Stimulated activated CD4-positive, alpha-beta T cell treated with anti-CD3 and anti-CD28 coated beads, Interleukin-12 subunit alpha, Interleukin-12 subunit beta, amount 100 ng/mL, for 48 hours (primary cell): ENCODE data around the gene THSD1.

Experiments
- DNase-seq, 3 donors: peaks; one replicate each; pipeline ENCODE4 v3.0.0-alpha.2; 2020; ENCODE audit warnings: low read depth in 2 of 3, low spot score in 1 of 3

Gene THSD1

GRCh38 chr13:52405767-52406494, at the start of gene THSD1:
Gene THSD1 (minus strand): TSS chr13:52406172. CDS start chr13:52402600, 3,572 bp downstream.
- peak in 1 of 3 donors; percentile 9 for DNase-seq

GRCh38 chr13:52455677-52456041, 49.7 kb upstream of the THSD1 start:
- peak; percentile 57 to 74 (median 71) for DNase-seq

- DNase-seq, result peak; percentile 85 to 90 (median 87)
Observed at GRCh38 chr13:52454820-52455676, 49.1 kb upstream of the THSD1 start, which contains the start of gene CKAP2. Gene CKAP2 (plus strand): TSS chr13:52455478. CDS start chr13:52455557, 79 bp downstream.

- DNase-seq, result peak in 1 of 3 donors; percentile 2
Observed at GRCh38 chr13:52454459-52454819, 48.5 kb upstream of the THSD1 start.

- DNase-seq, result no peak
Observed at GRCh38 chr13:52452470-52452869, 46.5 kb upstream of the THSD1 start.

GRCh38 chr13:52451135-52451804, 45.3 kb upstream of the THSD1 start:
- DNase-seq, result no peak

- DNase-seq, result no peak
Observed at GRCh38 chr13:52450793-52451116, 44.8 kb upstream of the THSD1 start.

- DNase-seq, result peak; percentile 86 to 92 (median 90)
Observed at GRCh38 chr13:52450012-52450792, 44.2 kb upstream of the THSD1 start, which contains the start of gene VPS36. Gene VPS36 (minus strand): TSS chr13:52450634. CDS start chr13:52450594, 40 bp downstream.

GRCh38 chr13:52449331-52450011, 43.5 kb upstream of the THSD1 start:
- peak in 1 of 3 donors; percentile 6 for DNase-seq

- no peak for DNase-seq
Observed at GRCh38 chr13:52447815-52448552, 42.0 kb upstream of the THSD1 start.

- no peak for DNase-seq
Observed at GRCh38 chr13:52447354-52447753, 41.4 kb upstream of the THSD1 start.

GRCh38 chr13:52446265-52446664, 40.3 kb upstream of the THSD1 start:
- DNase-seq, result no peak

GRCh38 chr13:52432456-52432855, 26.5 kb upstream of the THSD1 start:
- no peak for DNase-seq

- DNase-seq, result no peak
Observed at GRCh38 chr13:52428295-52428694, 22.3 kb upstream of the THSD1 start.

GRCh38 chr13:52421216-52421615, 15.2 kb upstream of the THSD1 start:
- DNase-seq, result no peak

- DNase-seq, result no peak
Observed at GRCh38 chr13:52419080-52419479, 13.1 kb upstream of the THSD1 start.

GRCh38 chr13:52414963-52415362, 9.0 kb upstream of the THSD1 start:
- no peak for DNase-seq

GRCh38 chr13:52414051-52414450, 8.1 kb upstream of the THSD1 start:
- no peak for DNase-seq

GRCh38 chr13:52412128-52412527, 6.2 kb upstream of the THSD1 start:
- no peak for DNase-seq

- DNase-seq, result no peak
Observed at GRCh38 chr13:52411629-52412028, 5.7 kb upstream of the THSD1 start.
